ENCODE measurements around the gene MVD. TPM values are rescaled to one million over a fixed set of nuclear protein-coding genes. Genes with fewer than 3 reads are reported as not detected.

Gene MVD
- polyA plus RNA-seq, 1 donor (not counting 4 experiments of a cell fraction or from before 2014, with no cell fraction given), result 59.6 TPM

GRCh38 chr16:88634141-88634993 is 28.5 kb downstream of the MVD start:
- Histone ChIP-seq H4K20me1 (ENCODE audit: control insufficient read depth, extremely low read depth, insufficient read depth, low read length) (peaks cover 6% of the 10 kb centered on the region), H3K9me1 (ENCODE audit: control insufficient read depth, extremely low read depth, insufficient read depth, low read length) (no peaks in the 10 kb centered on the region), H3K4me2 (ENCODE audit: control insufficient read depth, extremely low read depth, insufficient read depth, low read depth, low read length) (peak overlapping the region; percentile 71), H3K4me1 (ENCODE audit: control insufficient read depth, extremely low read depth, insufficient read depth, low read length) (peaks cover 18% of the 10 kb centered on the region), H2AFZ (ENCODE audit: control insufficient read depth, low read length) (no peak overlapping the region), H3K27me3 (ENCODE audit: control insufficient read depth, extremely low read depth, insufficient read depth, low read length) (peaks cover 38% of the 10 kb centered on the region), H3K9ac (ENCODE audit: control insufficient read depth, extremely low read depth, insufficient read depth, low read length) (peak overlapping the region; percentile 47), H3K27ac (ENCODE audit: control insufficient read depth, insufficient read depth, low read length) (no peak overlapping the region), H3K9me3 (ENCODE audit: control insufficient read depth, low read depth, low read length) (no peaks in the 10 kb centered on the region), H3K79me2 (ENCODE audit: control insufficient read depth, insufficient read depth, low read length) (no peaks in the 10 kb centered on the region), H3K4me3 (ENCODE audit: control insufficient read depth in 2 of 3, extremely low read depth in 1 of 3, insufficient read depth in 2 of 3, low read depth in 1 of 3, low read length in 3 of 3) (peak overlapping the region; percentile 28 to 57 (median 40)), H3K36me3 (ENCODE audit: control insufficient read depth in 2 of 2, extremely low read depth in 1 of 2, insufficient read depth in 2 of 2, low read length in 2 of 2) (peaks cover 0 to 14% of the 10 kb centered on the region in 2 experiments)
- dilution Hi-C loops (cut with MboI; ENCODE audit: extremely low pct_ligation_motif_present, low sequenced_read_pairs), result no loop called here
- TF ChIP-seq EZH2 (IDR thresholded peaks at IDR 0.05; ENCODE audit: low read length) (no peak), CTCF (optimal IDR thresholded peaks at IDR 0.05 in 1 of 3, IDR thresholded peaks at IDR 0.05 in 1 of 3, conservative IDR thresholded peaks at IDR 0.05 in 1 of 3; ENCODE audit: extremely low read depth in 1 of 3, insufficient read depth in 2 of 3, low read length in 3 of 3) (no peak)
- no peak for DNase-seq (ENCODE audit: low read depth, low spot score)
- no peak for FAIRE-seq

- dilution Hi-C loops (cut with MboI; ENCODE audit: extremely low pct_ligation_motif_present, low sequenced_read_pairs), result no loop called here
- no peaks in the 10 kb centered on the region for H3K9me1 ChIP-seq (ENCODE audit: control insufficient read depth, extremely low read depth, insufficient read depth, low read length)
- H3K27me3 ChIP-seq (ENCODE audit: control insufficient read depth, extremely low read depth, insufficient read depth, low read length), result peaks cover 31% of the 10 kb centered on the region
- TF ChIP-seq EZH2 (IDR thresholded peaks at IDR 0.05; ENCODE audit: low read length), result no peak
- peak; percentile 26 to 68 (median 36) for TF ChIP-seq CTCF (optimal IDR thresholded peaks at IDR 0.05 in 1 of 3, IDR thresholded peaks at IDR 0.05 in 1 of 3, conservative IDR thresholded peaks at IDR 0.05 in 1 of 3; ENCODE audit: extremely low read depth in 1 of 3, insufficient read depth in 2 of 3, low read length in 3 of 3)
- H3K4me1 ChIP-seq (ENCODE audit: control insufficient read depth, extremely low read depth, insufficient read depth, low read length), result peaks cover 18% of the 10 kb centered on the region
- peaks cover 2% of the 10 kb centered on the region for H4K20me1 ChIP-seq (ENCODE audit: control insufficient read depth, extremely low read depth, insufficient read depth, low read length)
- FAIRE-seq (no peak), DNase-seq (ENCODE audit: low read depth, low spot score) (no peak)
- no peaks in the 10 kb centered on the region for H3K9me3 ChIP-seq (ENCODE audit: control insufficient read depth, low read depth, low read length)
- no peak overlapping the region for H2AFZ ChIP-seq (ENCODE audit: control insufficient read depth, low read length)
- no peak overlapping the region for H3K9ac ChIP-seq (ENCODE audit: control insufficient read depth, extremely low read depth, insufficient read depth, low read length)
- no peak overlapping the region for H3K27ac ChIP-seq (ENCODE audit: control insufficient read depth, insufficient read depth, low read length)
- H3K36me3 ChIP-seq (ENCODE audit: control insufficient read depth in 2 of 2, extremely low read depth in 1 of 2, insufficient read depth in 2 of 2, low read length in 2 of 2), result peaks cover 2 to 14% of the 10 kb centered on the region in 2 experiments
- H3K4me2 ChIP-seq (ENCODE audit: control insufficient read depth, extremely low read depth, insufficient read depth, low read depth, low read length), result peak overlapping the region; percentile 71
- H3K79me2 ChIP-seq (ENCODE audit: control insufficient read depth, insufficient read depth, low read length), result no peaks in the 10 kb centered on the region
- no peak overlapping the region for H3K4me3 ChIP-seq (ENCODE audit: control insufficient read depth in 2 of 3, extremely low read depth in 1 of 3, insufficient read depth in 2 of 3, low read depth in 1 of 3, low read length in 3 of 3)
These were observed 29.2 kb downstream of the MVD start for GRCh38 chr16:88633684-88634140.
